PC-9 (cell line): Measurements from ENCODE around the gene TMEFF2. TPM values are rescaled to one million over a fixed set of nuclear protein-coding genes. Genes with fewer than 3 reads are reported as not detected.

ENCODE experiments used
- BruUV-seq: library from RNA; stranded (reverse); fragments of 400-500 nt; replicated peaks from 2 replicates; lab custom pipeline; 2021; lab: Mats Ljungman, UMichigan
- CTCF ChIA-PET: fragments of 300-600 bp; sonication (Branson Sonifier 250); formaldehyde crosslinking; loops from one replicate; lab custom pipeline; 2022; ENCODE audit warnings: antibody characterized with exemption; lab: Charles Lee
- POLR2A ChIA-PET: fragments of 300-600 bp; sonication (Branson Sonifier 250); formaldehyde crosslinking; loops from one replicate; lab custom pipeline; 2022; ENCODE audit warnings: antibody characterized with exemption; ENCODE audit not compliant: unreplicated experiment; lab: Charles Lee
- DNase-seq, 2 experiments: peaks; one replicate each; pipeline versions ENCODE4 v3.0.0 to v3.0.0-alpha.2; 2015 to 2022; ENCODE audit warnings: mixed read lengths in 1 of 2
- H2AFZ ChIP-seq: fragments of 200-600 bp; sonication (generic); 2 replicates; pipeline ENCODE4 v1.8.1; 2017; ENCODE audit warnings: antibody characterized with exemption
- H3F3A ChIP-seq: fragments of 200-600 bp; sonication (generic); 2 replicates; pipeline ENCODE4 v1.8.1; 2017; ENCODE audit warnings: antibody characterized with exemption, mild to moderate bottlenecking, low read depth; ENCODE audit not compliant: insufficient read depth
- H3K27ac ChIP-seq: fragments of 200-600 bp; sonication (generic); 2 replicates; pipeline ENCODE4 v1.6.1; 2016; ENCODE audit warnings: mixed run types
- H3K27me3 ChIP-seq: fragments of 200-600 bp; sonication (generic); 2 replicates; pipeline ENCODE4 v1.6.1; 2016; ENCODE audit warnings: low read depth, mixed run types; ENCODE audit not compliant: insufficient read depth
- H3K36me3 ChIP-seq: fragments of 200-600 bp; sonication (generic); 2 replicates; pipeline ENCODE4 v1.6.1; 2016; ENCODE audit warnings: low read depth, mixed run types
- H3K4me1 ChIP-seq: fragments of 200-600 bp; sonication (generic); replicated peaks from 2 replicates; pipeline ENCODE4 v1.6.1; 2016; ENCODE audit warnings: mixed run types; ENCODE audit not compliant: insufficient read depth
- H3K4me2 ChIP-seq: fragments of 200-600 bp; sonication (generic); 2 replicates; pipeline ENCODE4 v1.6.1; 2017; ENCODE audit warnings: mixed run types
- H3K4me3 ChIP-seq: fragments of 200-600 bp; sonication (generic); 2 replicates; pipeline ENCODE4 v1.6.1; 2016; ENCODE audit warnings: mixed run types
- H3K79me2 ChIP-seq: fragments of 200-600 bp; sonication (generic); 2 replicates; pipeline ENCODE4 v1.6.1; 2017; ENCODE audit warnings: low read depth, mixed run types
- H3K9me2 ChIP-seq: fragments of 200-600 bp; sonication (generic); 2 replicates; pipeline ENCODE4 v1.8.1; 2017; ENCODE audit warnings: mild to moderate bottlenecking; ENCODE audit not compliant: insufficient read depth
- H3K9me3 ChIP-seq: fragments of 200-600 bp; sonication (generic); 2 replicates; pipeline ENCODE4 v1.8.1; 2016; ENCODE audit warnings: low read depth; ENCODE audit not compliant: insufficient read depth
- H4K20me1 ChIP-seq: fragments of 200-600 bp; sonication (generic); 2 replicates; pipeline ENCODE4 v1.8.1; 2017; ENCODE audit not compliant: insufficient read depth
- CTCF ChIP-seq: fragments of 200-600 bp; sonication (generic); conservative IDR thresholded peaks from 2 replicates; pipeline ENCODE4 v1.6.1; 2017; ENCODE audit warnings: mixed run types, antibody characterized with exemption, mild to moderate bottlenecking, moderate library complexity
- EZH2 ChIP-seq: fragments of 200-600 bp; sonication (generic); IDR thresholded peaks from 2 replicates; pipeline ENCODE4 v1.8.0; 2017; ENCODE audit warnings: antibody characterized with exemption, low read depth
- intact Hi-C: fragments of 100-400 bp; cut with micrococcal nuclease; formaldehyde crosslinking; loops from one replicate; pipeline ENCODE4 v1.10.0; 2022; ENCODE audit not compliant: unreplicated experiment
- total RNA-seq: library from RNA; stranded (reverse); gene quantifications from 2 replicates; pipeline ENCODE4 v1.2.3, GENCODE V29; 2021

Gene TMEFF2
- total RNA-seq, 1 experiment from 2014 or later = not detected

- no peaks in the 10 kb centered on the region for H4K20me1 ChIP-seq
- H3K27ac ChIP-seq = no peak overlapping the region
- no peak overlapping the region for H3K4me2 ChIP-seq
- no peaks in the 10 kb centered on the region for H3K9me2 ChIP-seq
- intact Hi-C loops = no loop called here
- no peaks in the 10 kb centered on the region for H3K9me3 ChIP-seq
- no peaks in the 10 kb centered on the region for H3K4me1 ChIP-seq
- no peak for TF ChIP-seq CTCF
- TF ChIP-seq EZH2 = no peak
- H3K79me2 ChIP-seq = no peaks in the 10 kb centered on the region
- POLR2A ChIA-PET = no interaction called here
- DNase-seq = no peak
- no TSS peak for BruUV-seq
- H3K27me3 ChIP-seq = no peaks in the 10 kb centered on the region
- H3K36me3 ChIP-seq = no peaks in the 10 kb centered on the region
- H3F3A ChIP-seq = no peaks in the 10 kb centered on the region
- CTCF ChIA-PET = no interaction called here
- H3K4me3 ChIP-seq = no peak overlapping the region
- no peak overlapping the region for H2AFZ ChIP-seq
Observed at GRCh38 chr2:191938779-191939178, 256.0 kb downstream of the TMEFF2 start.

GRCh38 chr2:191936882-191937405 is 257.8 kb downstream of the TMEFF2 start:
- no peak overlapping the region for H3K4me2 ChIP-seq
- H3K27ac ChIP-seq = no peak overlapping the region
- no peaks in the 10 kb centered on the region for H3K27me3 ChIP-seq
- no peak for DNase-seq
- BruUV-seq = no TSS peak
- no peaks in the 10 kb centered on the region for H3F3A ChIP-seq
- CTCF ChIA-PET = no interaction called here
- H3K9me2 ChIP-seq = no peaks in the 10 kb centered on the region
- no peaks in the 10 kb centered on the region for H3K9me3 ChIP-seq
- H4K20me1 ChIP-seq = no peaks in the 10 kb centered on the region
- H3K4me1 ChIP-seq = no peaks in the 10 kb centered on the region
- POLR2A ChIA-PET = no interaction called here
- no peak overlapping the region for H3K4me3 ChIP-seq
- intact Hi-C loops = no loop called here
- H3K79me2 ChIP-seq = no peaks in the 10 kb centered on the region
- H3K36me3 ChIP-seq = no peaks in the 10 kb centered on the region
- TF ChIP-seq EZH2 = no peak
- no peak for TF ChIP-seq CTCF
- H2AFZ ChIP-seq = no peak overlapping the region

GRCh38 chr2:191935247-191935646 is 259.5 kb downstream of the TMEFF2 start:
- POLR2A ChIA-PET = interaction anchor here (0.6 kb wide), 1 partner anchor 15 kb away, joined by 3 read pairs; no protein-coding TSS in a partner anchor
- Histone ChIP-seq H3K4me2 (no peak overlapping the region), H3K9me3 (no peaks in the 10 kb centered on the region), H3F3A (no peaks in the 10 kb centered on the region), H2AFZ (no peak overlapping the region), H3K79me2 (no peaks in the 10 kb centered on the region), H3K9me2 (no peaks in the 10 kb centered on the region), H3K27ac (no peak overlapping the region), H4K20me1 (no peaks in the 10 kb centered on the region), H3K4me1 (no peaks in the 10 kb centered on the region), H3K27me3 (no peaks in the 10 kb centered on the region), H3K36me3 (no peaks in the 10 kb centered on the region), H3K4me3 (no peak overlapping the region)
- no peak for DNase-seq
- TF ChIP-seq EZH2 (no peak), CTCF (no peak)
- CTCF ChIA-PET = no interaction called here
- intact Hi-C loops = no loop called here
- BruUV-seq = no TSS peak
